Panc1 (cell line): Measurements from ENCODE around the gene E2F3. TPM values are rescaled to one million over a fixed set of nuclear protein-coding genes. Genes with fewer than 3 reads are reported as not detected.

Source experiments
- ATAC-seq: fragments of 200-7000 bp; cut with Tn5 transposase; 2 replicates; pipeline ENCODE4 v1.9.1; 2020; ENCODE audit warnings: mild to moderate bottlenecking, moderate library complexity
- BruUV-seq: library from RNA; stranded (reverse); fragments of 400-500 nt; replicated peaks from 2 replicates; lab custom pipeline; 2021; lab: Mats Ljungman, UMichigan
- CTCF ChIA-PET: fragments of 300-600 bp; sonication (Branson Sonifier 250); formaldehyde crosslinking; loops from one replicate; lab custom pipeline; 2022; ENCODE audit warnings: antibody characterized with exemption; lab: Charles Lee
- POLR2A ChIA-PET: fragments of 300-600 bp; sonication (Branson Sonifier 250); formaldehyde crosslinking; loops from one replicate; lab custom pipeline; 2022; ENCODE audit warnings: antibody characterized with exemption; lab: Charles Lee
- DNase-seq: peaks from one replicate; pipeline ENCODE4 v3.0.0-alpha.2; 2010; ENCODE audit warnings: low read depth, low spot score
- H3K27ac ChIP-seq: 2 replicates; pipeline ENCODE4 v1.5.1; 2011; ENCODE audit warnings: mild to moderate bottlenecking, low read length, inconsistent platforms
- H3K27me3 ChIP-seq: fragments of 200-500 bp; sonication (Bioruptor generic); 2 replicates; pipeline ENCODE4 v1.6.0; 2014; ENCODE audit warnings: low read length, inconsistent platforms; ENCODE audit not compliant: control insufficient read depth, insufficient read depth
- H3K36me3 ChIP-seq: fragments of 200-500 bp; sonication (Bioruptor generic); 2 replicates; pipeline ENCODE4 v1.5.1; 2014; ENCODE audit warnings: inconsistent platforms, mild to moderate bottlenecking, low read length, moderate library complexity; ENCODE audit not compliant: control insufficient read depth, insufficient read depth
- H3K4me1 ChIP-seq: 2 replicates; pipeline ENCODE4 v1.5.1; 2011; ENCODE audit warnings: inconsistent platforms, mild to moderate bottlenecking, low read length, moderate library complexity; ENCODE audit not compliant: control insufficient read depth, insufficient read depth
- H3K4me3 ChIP-seq, 2 experiments: 2 replicates each; pipeline ENCODE4 v1.5.1; 2011 to 2012; ENCODE audit warnings: low read depth in 2 of 2, low read length in 2 of 2, mild to moderate bottlenecking in 2 of 2, inconsistent platforms in 1 of 2, moderate library complexity in 1 of 2
- H3K9me3 ChIP-seq: fragments of 200-500 bp; sonication (Bioruptor generic); 2 replicates; pipeline ENCODE4 v1.5.1; 2014; ENCODE audit warnings: low read depth, mild to moderate bottlenecking, inconsistent platforms, low read length, moderate library complexity; ENCODE audit not compliant: control insufficient read depth, insufficient read depth
- CTCF ChIP-seq: fragments of 450-650 bp; IDR thresholded peaks from 2 replicates; pipeline ENCODE4 v1.5.1; 2017; ENCODE audit warnings: mild to moderate bottlenecking
- POLR2AphosphoS5 ChIP-seq: IDR thresholded peaks from 2 replicates; pipeline ENCODE4 v1.6.1; 2012; ENCODE audit warnings: mild to moderate bottlenecking, low read depth, low read length, moderate library complexity
- REST ChIP-seq, 2 experiments: IDR thresholded peaks; 2 replicates each; pipeline ENCODE4 v1.6.1; 2011 to 2012; ENCODE audit warnings: low read depth in 2 of 2, control low read depth in 1 of 2, low read length in 1 of 2, mild to moderate bottlenecking in 1 of 2, moderate library complexity in 1 of 2; ENCODE audit not compliant: insufficient read depth in 1 of 2
- SIN3A ChIP-seq: IDR thresholded peaks from 2 replicates; pipeline ENCODE4 v1.6.1; 2012; ENCODE audit warnings: low read depth, mild to moderate bottlenecking, low read length, moderate library complexity, borderline replicate concordance; ENCODE audit not compliant: insufficient read depth
- TCF7L2 ChIP-seq: IDR thresholded peaks from 2 replicates; pipeline ENCODE4 v1.6.1; 2011; ENCODE audit warnings: mild to moderate bottlenecking, low read depth, low read length, inconsistent platforms
- in situ Hi-C: cut with HindIII; loops from 2 replicates; pipeline ENCODE4 v1.10.0; 2016; ENCODE audit warnings: low sequenced_read_pairs, low pct_unique_long_range_greater_than_20kb
- intact Hi-C: fragments of 100-400 bp; cut with micrococcal nuclease; formaldehyde crosslinking; loops from one replicate; pipeline ENCODE4 v1.10.0; 2022; ENCODE audit not compliant: unreplicated experiment
- total RNA-seq: library from RNA; stranded (reverse); gene quantifications from one replicate; pipeline ENCODE4 v1.2.1, GENCODE V29; 2021; ENCODE audit not compliant: unreplicated experiment

The E2F3 gene
- total RNA-seq, 1 experiment from 2014 or later: 31.0 TPM

GRCh38 chr6:20375436-20375835 lies 26.2 kb upstream of the E2F3 start:
- POLR2A ChIA-PET: no interaction called here
- Histone ChIP-seq H3K27ac (no peak overlapping the region), H3K9me3 (no peaks in the 10 kb centered on the region), H3K36me3 (no peaks in the 10 kb centered on the region), H3K4me1 (no peaks in the 10 kb centered on the region), H3K27me3 (peaks cover 4% of the 10 kb centered on the region; the same call in 1 of the 2 replicates), H3K4me3 (no peak overlapping the region)
- CTCF ChIA-PET: no interaction called here
- BruUV-seq: no TSS peak
- intact Hi-C loops (no loop called here), in situ Hi-C loops (no loop called here)
- DNase-seq: no peak
- TF ChIP-seq POLR2AphosphoS5 (no peak), REST (IDR thresholded peaks at IDR 0.05; ENCODE audit: insufficient read depth in 1 of 2, low read depth in 2 of 2, low read length in 1 of 2) (no peak), TCF7L2 (no peak), SIN3A (no peak), CTCF (no peak)
- ATAC-seq: no peak

- intact Hi-C loops (no loop called here), in situ Hi-C loops (no loop called here)
- POLR2A ChIA-PET: interaction anchor here (0.7 kb wide), 1 partner anchor 9 kb away, joined by 6 read pairs; no protein-coding TSS in a partner anchor
These were observed 23.9 kb upstream of the E2F3 start for GRCh38 chr6:20377623-20378265.

More at GRCh38 chr6:20377623-20378265, 23.9 kb upstream of the E2F3 start:
- Histone ChIP-seq H3K4me1 (no peaks in the 10 kb centered on the region), H3K36me3 (no peaks in the 10 kb centered on the region), H3K27ac (no peak overlapping the region), H3K9me3 (no peaks in the 10 kb centered on the region), H3K4me3 (no peak overlapping the region), H3K27me3 (peaks cover 4% of the 10 kb centered on the region; the same call in 1 of the 2 replicates)
- no TSS peak for BruUV-seq
- TF ChIP-seq REST (IDR thresholded peaks at IDR 0.05; ENCODE audit: insufficient read depth in 1 of 2, low read depth in 2 of 2, low read length in 1 of 2) (no peak), SIN3A (no peak), CTCF (no peak), POLR2AphosphoS5 (no peak), TCF7L2 (no peak)
- ATAC-seq (no peak), DNase-seq (no peak)
- CTCF ChIA-PET: no interaction called here
